CD4-positive, alpha-beta T cell (primary cell): ENCODE results near the gene FAAH. TPM values are rescaled to one million over a fixed set of nuclear protein-coding genes. Genes with fewer than 3 reads are reported as not detected.
A peak's percentile ranks its signal among the peaks of the same experiment; 100 is the strongest.

Experiments used
- ATAC-seq: fragments of 200-7000 bp; cut with Tn5 transposase; one replicate; pipeline ENCODE4 v1.10.0; 2022; ENCODE audit warnings: mild to moderate bottlenecking; ENCODE audit not compliant: poor library complexity
- CTCF ChIA-PET: fragments of 350-600 bp; sonication (Branson Sonifier 250); formaldehyde crosslinking; loops from one replicate; lab custom pipeline; 2021; ENCODE audit warnings: antibody characterized with exemption, inconsistent platforms; lab: Charles Lee
- POLR2A ChIA-PET: fragments of 350-600 bp; sonication (Branson Sonifier 250); formaldehyde crosslinking; loops from one replicate; lab custom pipeline; 2021; ENCODE audit warnings: antibody characterized with exemption, inconsistent platforms; lab: Charles Lee
- DNase-seq, 14 experiments: peaks; one replicate each; pipeline ENCODE4 v3.0.0-alpha.2; 2013 to 2020; ENCODE audit warnings: mixed read lengths in 2 of 14
- H3K27ac ChIP-seq, 2 donors: one replicate each; pipeline versions ENCODE4 v1.5.1 to v1.7.0; 2013; ENCODE audit warnings: low read length in 2 of 2, low read depth in 1 of 2, mild to moderate bottlenecking in 1 of 2
- H3K27me3 ChIP-seq, 2 experiments: 1 replicate in 1 of 2; 2 replicates in 1 of 2; pipeline versions ENCODE4 v1.6.1 to v1.7.0; 2013; ENCODE audit warnings: low read length in 2 of 2, control low read depth in 1 of 2, mild to moderate bottlenecking in 1 of 2, moderate library complexity in 1 of 2; ENCODE audit not compliant: insufficient read depth in 2 of 2, control insufficient read depth in 1 of 2
- H3K36me3 ChIP-seq: one replicate; pipeline ENCODE4 v1.6.1; 2013; ENCODE audit warnings: low read length, control low read depth; ENCODE audit not compliant: insufficient read depth
- H3K4me1 ChIP-seq: one replicate; pipeline ENCODE4 v1.6.1; 2013; ENCODE audit warnings: low read length, control low read depth; ENCODE audit not compliant: insufficient read depth
- H3K4me3 ChIP-seq: one replicate; pipeline ENCODE4 v1.5.1; 2013; ENCODE audit warnings: mild to moderate bottlenecking, low read length, moderate library complexity
- H3K9me3 ChIP-seq, 2 experiments: 1 replicate in 1 of 2; 2 replicates in 1 of 2; pipeline versions ENCODE4 v1.6.1 to v1.7.0; 2013; ENCODE audit warnings: low read length in 2 of 2, mild to moderate bottlenecking in 2 of 2, control low read depth in 1 of 2, moderate library complexity in 1 of 2; ENCODE audit not compliant: control insufficient read depth in 1 of 2, insufficient read depth in 1 of 2
- H3K27ac Mint-ChIP-seq: one replicate; pipeline ENCODE4 v1.8.0; 2020; ENCODE audit warnings: mixed read lengths
- H3K27me3 Mint-ChIP-seq: one replicate; pipeline ENCODE4 v1.8.0; 2021; ENCODE audit warnings: mixed read lengths
- H3K36me3 Mint-ChIP-seq: one replicate; pipeline ENCODE4 v1.8.0; 2021; ENCODE audit warnings: low read depth, mixed read lengths
- H3K4me1 Mint-ChIP-seq: one replicate; pipeline ENCODE4 v1.8.0; 2021; ENCODE audit warnings: low read depth, mixed read lengths
- H3K4me3 Mint-ChIP-seq: one replicate; pipeline ENCODE4 v1.8.0; 2020; ENCODE audit warnings: mild to moderate bottlenecking, mixed read lengths
- H3K9me3 Mint-ChIP-seq: one replicate; pipeline ENCODE4 v1.8.0; 2020; ENCODE audit warnings: mixed read lengths
- CTCF ChIP-seq: fragments of 200-600 bp; IDR thresholded peaks from one replicate; pipeline ENCODE4 v1.8.0; 2022; ENCODE audit warnings: antibody characterized with exemption, mild to moderate bottlenecking
- intact Hi-C, 2 experiments: fragments of 100-400 bp; cut with DNase I in 1 of 2; cut with micrococcal nuclease in 1 of 2; formaldehyde crosslinking; loops; one replicate each; pipeline versions ENCODE4 v1.15.1 to v1.9.0; 2023 to 2025; cut with DNase I, micrococcal nuclease
- total RNA-seq, 174 experiments: library from RNA in 2 of 174; stranded (reverse) in 2 of 174; gene quantifications; one replicate each; pipeline ENCODE4 v1.2.3 and lab custom pipeline; 2021 to 2026

FAAH gene
- total RNA-seq, 2 experiments from 2014 or later, result 11.7 to 15.0 TPM

- intact Hi-C loops, result no loop called here
- H3K27ac Mint-ChIP-seq, result peak overlapping the region; percentile 21
- H3K27ac ChIP-seq, result no peak overlapping the region
- H3K36me3 ChIP-seq, result no peaks in the 10 kb centered on the region
- DNase-seq (no peak), ATAC-seq (no peak)
- H3K36me3 Mint-ChIP-seq, result peaks cover 4% of the 10 kb centered on the region
- no peaks in the 10 kb centered on the region for H3K27me3 Mint-ChIP-seq
- H3K27me3 ChIP-seq, result no peaks in the 10 kb centered on the region
- H3K4me3 Mint-ChIP-seq, result no peak overlapping the region
- no peak for TF ChIP-seq CTCF
- POLR2A ChIA-PET, result interaction anchor here (1.3 kb wide), 1 partner anchor 10 kb away, joined by 5 read pairs; no protein-coding TSS in a partner anchor
- no peaks in the 10 kb centered on the region for H3K9me3 Mint-ChIP-seq
- CTCF ChIA-PET, result no interaction called here
- H3K9me3 ChIP-seq, result no peaks in the 10 kb centered on the region
- peaks cover 23% of the 10 kb centered on the region for H3K4me1 ChIP-seq
- no peak overlapping the region for H3K4me3 ChIP-seq
- H3K4me1 Mint-ChIP-seq, result no peaks in the 10 kb centered on the region
These were observed 18.9 kb downstream of the FAAH start for GRCh38 chr1:46412893-46413595.

GRCh38 chr1:46413596-46413985 is 19.5 kb downstream of the FAAH start:
- no peaks in the 10 kb centered on the region for H3K9me3 Mint-ChIP-seq
- no peak overlapping the region for H3K4me3 Mint-ChIP-seq
- no peak for TF ChIP-seq CTCF
- H3K27ac ChIP-seq, result no peak overlapping the region
- H3K27ac Mint-ChIP-seq, result peak overlapping the region; percentile 21
- ATAC-seq (peak; percentile 92), DNase-seq (peak in 8 of 14 experiments; percentile 15 to 69 (median 27))
- H3K4me1 ChIP-seq, result peaks cover 23% of the 10 kb centered on the region
- no peaks in the 10 kb centered on the region for H3K27me3 Mint-ChIP-seq
- H3K36me3 Mint-ChIP-seq, result peaks cover under 1% of the 10 kb centered on the region
- CTCF ChIA-PET, result interaction anchor here (1.5 kb wide), 1 partner anchor 14 kb away, joined by 3 read pairs; no protein-coding TSS in a partner anchor
- no peaks in the 10 kb centered on the region for H3K9me3 ChIP-seq
- H3K4me3 ChIP-seq, result no peak overlapping the region
- H3K4me1 Mint-ChIP-seq, result no peaks in the 10 kb centered on the region
- POLR2A ChIA-PET, result interaction anchor here (1.3 kb wide), 1 partner anchor 9 kb away, joined by 5 read pairs; no protein-coding TSS in a partner anchor
- no peaks in the 10 kb centered on the region for H3K36me3 ChIP-seq
- intact Hi-C loops, result no loop called here
- H3K27me3 ChIP-seq, result no peaks in the 10 kb centered on the region

GRCh38 chr1:46415514-46415913 is 21.4 kb downstream of the FAAH start:
- H3K4me1 Mint-ChIP-seq, result no peaks in the 10 kb centered on the region
- H3K27ac Mint-ChIP-seq, result no peak overlapping the region
- H3K4me3 Mint-ChIP-seq, result no peak overlapping the region
- DNase-seq (peak in 1 of 14 experiments; percentile 24), ATAC-seq (no peak)
- H3K27me3 Mint-ChIP-seq, result no peaks in the 10 kb centered on the region
- ChIA-PET CTCF (interaction anchor here (1.8 kb wide), 1 partner anchor 31 kb away, joined by 4 read pairs; no protein-coding TSS in a partner anchor), POLR2A (no interaction called here)
- Histone ChIP-seq H3K4me3 (no peak overlapping the region), H3K36me3 (no peaks in the 10 kb centered on the region), H3K27me3 (no peaks in the 10 kb centered on the region), H3K27ac (no peak overlapping the region), H3K4me1 (peaks cover 23% of the 10 kb centered on the region), H3K9me3 (no peaks in the 10 kb centered on the region)
- no peaks in the 10 kb centered on the region for H3K9me3 Mint-ChIP-seq
- TF ChIP-seq CTCF, result no peak
- no peaks in the 10 kb centered on the region for H3K36me3 Mint-ChIP-seq
- intact Hi-C loops, result no loop called here
